KMS-11 (cell line): ENCODE results near the gene LRRC37A.
"Not testable (repeated sequence)": the region's sequence is repeated elsewhere in the genome, so short reads cannot be mapped to it uniquely, and the experiment has no call there.

Experiments used
- H2AFZ ChIP-seq: fragments of 200-600 bp; sonication (generic); 2 replicates; pipeline ENCODE4 v1.6.1; 2016; ENCODE audit warnings: antibody characterized with exemption, mixed run types, low read depth
- H3K27ac ChIP-seq: fragments of 200-600 bp; sonication (generic); 2 replicates; pipeline ENCODE4 v1.6.1; 2016; ENCODE audit warnings: mild to moderate bottlenecking, mixed run types
- H3K27me3 ChIP-seq: fragments of 200-600 bp; sonication (generic); 2 replicates; pipeline ENCODE4 v1.6.1; 2017; ENCODE audit warnings: mild to moderate bottlenecking, low read depth, mixed run types, moderate library complexity; ENCODE audit not compliant: insufficient read depth
- H3K36me3 ChIP-seq: fragments of 200-600 bp; sonication (generic); 2 replicates; pipeline ENCODE4 v1.6.1; 2017; ENCODE audit warnings: mild to moderate bottlenecking, mixed run types; ENCODE audit not compliant: insufficient read depth
- H3K4me1 ChIP-seq: fragments of 200-600 bp; sonication (generic); 2 replicates; pipeline ENCODE4 v1.6.1; 2016; ENCODE audit warnings: mild to moderate bottlenecking, low read depth, mixed run types; ENCODE audit not compliant: poor library complexity, severe bottlenecking
- H3K4me2 ChIP-seq: fragments of 200-600 bp; sonication (generic); 2 replicates; pipeline ENCODE4 v1.7.0; 2016; ENCODE audit warnings: mild to moderate bottlenecking, mixed run types
- H3K4me3 ChIP-seq: fragments of 200-600 bp; sonication (generic); IDR thresholded peaks from 2 replicates; pipeline ENCODE4 v1.6.1; 2017; ENCODE audit warnings: low read depth, low read length, mixed read lengths; ENCODE audit not compliant: insufficient read depth
- H3K79me2 ChIP-seq: fragments of 200-600 bp; sonication (generic); 2 replicates; pipeline ENCODE4 v1.6.1; 2016; ENCODE audit warnings: low read depth, mixed run types; ENCODE audit not compliant: insufficient read depth
- H3K9ac ChIP-seq: fragments of 200-600 bp; sonication (generic); 2 replicates; pipeline ENCODE4 v1.6.1; 2016; ENCODE audit warnings: mild to moderate bottlenecking, mixed run types
- H4K20me1 ChIP-seq: fragments of 200-600 bp; sonication (generic); 2 replicates; pipeline ENCODE4 v1.6.1; 2016; ENCODE audit warnings: mild to moderate bottlenecking, mixed run types; ENCODE audit not compliant: insufficient read depth
- CTCF ChIP-seq: fragments of 200-600 bp; sonication (generic); conservative IDR thresholded peaks from 2 replicates; pipeline ENCODE4 v1.6.1; 2017; ENCODE audit warnings: low read depth, mild to moderate bottlenecking, antibody characterized with exemption, low read length, moderate library complexity, mixed read lengths

The LRRC37A gene

GRCh38 chr17:46294831-46295230, at the start of gene LRRC37A:
Gene LRRC37A, plus strand, starts transcription at chr17:46295131. Its CDS starts 3 bp downstream, at chr17:46295134.
- H3K27me3 ChIP-seq, H3K27ac ChIP-seq, H2AFZ ChIP-seq, H3K36me3 ChIP-seq, H3K79me2 ChIP-seq, H3K9ac ChIP-seq, H3K4me3 ChIP-seq, H4K20me1 ChIP-seq, H3K4me2 ChIP-seq: not testable (repeated sequence)
- H3K4me1 ChIP-seq = peaks cover 12% of the 10 kb centered on the region

- H3K27ac ChIP-seq, H2AFZ ChIP-seq, H3K79me2 ChIP-seq, H3K4me1 ChIP-seq, H3K4me2 ChIP-seq, H3K4me3 ChIP-seq, H3K36me3 ChIP-seq, H3K27me3 ChIP-seq, H4K20me1 ChIP-seq, H3K9ac ChIP-seq: not testable (repeated sequence)
Observed at GRCh38 chr17:46249153-46249552, 45.8 kb upstream of the LRRC37A start.

DNA sequence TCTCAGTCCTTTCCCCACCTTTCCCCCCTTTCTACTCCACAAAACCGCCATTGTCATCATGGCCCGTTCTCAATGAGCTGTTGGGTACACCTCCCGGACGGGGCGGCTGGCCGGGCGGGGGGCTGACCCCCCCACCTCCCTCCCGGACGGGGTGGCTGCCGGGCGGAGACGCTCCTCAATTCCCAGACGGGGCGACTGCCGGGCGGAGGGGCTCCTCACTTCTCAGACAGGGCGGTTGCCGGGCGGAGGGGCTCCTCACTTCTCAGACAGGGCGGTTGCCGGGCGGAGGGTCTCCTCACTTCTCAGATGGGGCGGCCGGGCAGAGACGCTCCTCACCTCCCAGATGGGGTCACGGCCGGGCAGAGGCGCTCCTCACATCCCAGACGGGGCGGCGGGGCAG, 42.1 kb upstream of the LRRC37A start:
- not testable (repeated sequence) for H3K4me2 ChIP-seq, H3K9ac ChIP-seq, H3K27me3 ChIP-seq, H2AFZ ChIP-seq, H3K27ac ChIP-seq, H3K36me3 ChIP-seq, H3K4me1 ChIP-seq, H3K79me2 ChIP-seq, H4K20me1 ChIP-seq, H3K4me3 ChIP-seq

DNA sequence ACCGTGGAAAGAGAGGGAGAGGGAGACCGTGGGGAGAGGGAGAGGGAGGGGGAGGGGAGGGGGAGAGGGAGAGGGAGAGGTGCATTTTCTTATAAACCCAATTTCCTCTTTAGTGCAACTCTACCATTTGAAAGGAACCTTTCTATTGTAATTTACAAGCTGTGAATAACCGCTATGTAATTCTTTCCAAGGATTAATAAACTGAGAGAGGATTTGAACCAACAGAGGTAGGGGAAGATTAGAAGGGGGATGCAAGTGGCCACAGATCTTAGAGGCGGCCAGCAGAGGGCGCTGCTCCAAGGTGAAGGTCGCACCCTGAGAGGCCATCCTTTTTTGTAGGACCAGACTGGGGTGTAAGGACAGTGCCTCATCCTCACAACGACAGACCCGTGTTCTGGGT, 41.2 kb upstream of the LRRC37A start:
- not testable (repeated sequence) for H3K4me2 ChIP-seq, H4K20me1 ChIP-seq, H3K36me3 ChIP-seq, H3K9ac ChIP-seq, H3K4me3 ChIP-seq, H3K27ac ChIP-seq, H3K27me3 ChIP-seq, H3K4me1 ChIP-seq, H3K79me2 ChIP-seq, H2AFZ ChIP-seq
- peak; percentile 64 for TF ChIP-seq CTCF

DNA sequence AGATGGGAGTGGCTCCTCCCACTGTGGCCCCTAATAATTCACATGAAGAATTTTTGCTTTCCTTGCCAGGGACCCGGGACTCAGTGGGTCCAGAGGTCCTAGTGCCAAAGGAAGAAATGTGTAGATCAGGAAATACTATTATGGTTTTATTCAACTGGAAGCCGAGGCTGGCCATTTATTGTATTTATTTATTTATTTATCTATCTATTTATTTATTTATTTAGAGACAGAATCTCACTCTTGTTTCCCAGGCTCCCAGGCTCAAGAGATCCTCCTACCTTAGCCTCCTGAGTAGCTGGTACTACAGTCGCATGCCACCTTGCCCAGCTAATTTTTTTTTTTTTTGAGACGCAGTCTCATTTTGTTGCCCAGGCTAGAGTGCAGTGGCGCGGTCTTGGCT, 40.7 kb upstream of the LRRC37A start:
- not testable (repeated sequence) for H3K4me1 ChIP-seq, H4K20me1 ChIP-seq, H3K4me2 ChIP-seq, H3K27me3 ChIP-seq, H3K79me2 ChIP-seq, H2AFZ ChIP-seq, H3K36me3 ChIP-seq, H3K4me3 ChIP-seq, H3K27ac ChIP-seq, H3K9ac ChIP-seq

DNA sequence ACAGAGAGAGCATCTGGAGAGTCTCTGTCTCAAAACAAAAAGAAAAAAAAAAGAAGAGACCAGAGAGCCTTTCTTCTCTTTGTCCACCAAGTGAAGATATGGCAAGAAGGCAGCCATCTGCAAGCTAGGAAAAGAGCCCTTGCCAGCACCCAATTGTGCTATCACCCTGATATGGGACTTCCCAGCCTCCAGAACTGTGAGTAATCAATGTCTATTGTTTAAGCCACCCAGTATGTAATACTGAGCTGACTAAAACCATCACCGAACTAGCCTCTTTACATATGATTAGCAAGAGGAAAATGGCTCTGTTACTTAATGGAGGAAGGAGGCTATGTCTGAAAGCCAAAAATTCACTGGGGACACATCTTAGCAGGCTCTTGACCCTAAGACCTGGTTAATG, 38.6 kb upstream of the LRRC37A start:
- H3K9ac ChIP-seq, H3K79me2 ChIP-seq, H3K27me3 ChIP-seq, H4K20me1 ChIP-seq, H3K27ac ChIP-seq, H3K36me3 ChIP-seq, H3K4me2 ChIP-seq, H2AFZ ChIP-seq, H3K4me3 ChIP-seq, H3K4me1 ChIP-seq: not testable (repeated sequence)

GRCh38 chr17:46259845-46260661, 34.9 kb upstream of the LRRC37A start:
- H3K4me2 ChIP-seq, H3K27ac ChIP-seq, H4K20me1 ChIP-seq, H3K36me3 ChIP-seq, H3K79me2 ChIP-seq, H3K4me3 ChIP-seq, H3K27me3 ChIP-seq, H3K9ac ChIP-seq: not testable (repeated sequence)
- Histone ChIP-seq H2AFZ (peak overlapping the region; percentile 49; the same call in 1 of the 2 replicates), H3K4me1 (peaks cover 12% of the 10 kb centered on the region)
